Right lobe of liver (tissue), 6 donors: ENCODE results near the gene CDH2. TPM values are rescaled to one million over a fixed set of nuclear protein-coding genes. Genes with fewer than 3 reads are reported as not detected.
A peak's percentile ranks its signal among the peaks of the same experiment; 100 is the strongest.

Experiments used
- ATAC-seq, 4 donors: fragments of 200-7000 bp; cut with Tn5 transposase; one replicate each; pipeline ENCODE4 v1.9.1; 2020; ENCODE audit warnings: mild to moderate bottlenecking in 4 of 4, moderate library complexity in 4 of 4
- DNase-seq, 3 donors: peaks; one replicate each; pipeline ENCODE4 v3.0.0-alpha.2; 2020
- H3K27ac ChIP-seq, 3 donors: fragments of 200-600 bp; one replicate each; pipeline ENCODE4 v1.8.0; 2022
- H3K27me3 ChIP-seq, 2 donors: fragments of 200-600 bp; one replicate each; pipeline ENCODE4 v1.8.0; 2022
- H3K36me3 ChIP-seq, 4 donors: fragments of 200-600 bp; sonication (generic) in 1 of 4; one replicate each; pipeline versions ENCODE4 v1.5.1 to v1.8.0; 2017 to 2022; ENCODE audit warnings: control low read depth in 1 of 4
- H3K4me1 ChIP-seq, 4 donors: fragments of 200-600 bp; sonication (generic) in 1 of 4; one replicate each; pipeline versions ENCODE4 v1.5.1 to v1.8.0; 2017 to 2022; ENCODE audit warnings: control low read depth in 1 of 4
- H3K4me3 ChIP-seq, 3 donors: fragments of 200-600 bp; one replicate each; pipeline ENCODE4 v1.8.0; 2022
- H3K9me3 ChIP-seq, 4 donors: fragments of 200-600 bp; sonication (generic) in 1 of 4; one replicate each; pipeline versions ENCODE4 v1.5.1 to v1.8.0; 2017 to 2022; ENCODE audit warnings: control low read depth in 1 of 4
- POLR2A ChIP-seq: fragments of 450-650 bp; IDR thresholded peaks from one replicate; pipeline ENCODE4 v1.6.1; 2017; ENCODE audit warnings: antibody characterized with exemption, mild to moderate bottlenecking
- WGBS: methylation state at CpG from one replicate; pipeline ENCODE4 v1.1.6; 2018; ENCODE audit warnings: low coverage, low lambda C conversion rate; ENCODE audit not compliant: insufficient coverage; ENCODE audit errors: missing lambda C conversion rate; 5-methylcytosine and 5-hydroxymethylcytosine counted together
- intact Hi-C, 2 donors: fragments of 100-400 bp; cut with DNase I; formaldehyde crosslinking; loops; one replicate each; pipeline versions ENCODE4 v1.11.2 to v1.14.1; 2022
- total RNA-seq, 6 experiments: library from RNA; depleted of rRNA in 2 of 6; stranded (reverse); fragments of >200 nt in 2 of 6; fragmentation: NEBNext Ultra II Directional in 3 of 6; extraction: Animal tissue kit (Norgen Biotek cat#: 25700) in 3 of 6; gene quantifications; one replicate each; pipeline versions ENCODE4 v1.1.0 to v1.2.4, GENCODE V29; 2016 to 2023
- TF ChIP-seq, protein P1 (sequence below), 4 donors: fragments of 200-600 bp in 3 of 4; fragments of 450-650 bp in 1 of 4; IDR thresholded peaks; one replicate each; pipeline versions ENCODE4 v1.5.1 to v1.8.0; 2016 to 2022; ENCODE audit warnings: antibody characterized with exemption in 4 of 4, mild to moderate bottlenecking in 2 of 4
- donor health status: DM: no; HTN: yes; CAD: no.
- donor health status: DM: no; HTN: no; CAD: no.
- donor health status: DM: no; HTN: no; CAD: no.
- donor health status: DM: no; HTN: yes; CAD: no.
- donor health status: DM: no; HTN: yes; CAD: no.

CDH2 gene
- total RNA-seq, 6 experiments from 2014 or later = 32.3 to 46.8 (median 35.8) TPM

- TF ChIP-seq, protein P1, sequence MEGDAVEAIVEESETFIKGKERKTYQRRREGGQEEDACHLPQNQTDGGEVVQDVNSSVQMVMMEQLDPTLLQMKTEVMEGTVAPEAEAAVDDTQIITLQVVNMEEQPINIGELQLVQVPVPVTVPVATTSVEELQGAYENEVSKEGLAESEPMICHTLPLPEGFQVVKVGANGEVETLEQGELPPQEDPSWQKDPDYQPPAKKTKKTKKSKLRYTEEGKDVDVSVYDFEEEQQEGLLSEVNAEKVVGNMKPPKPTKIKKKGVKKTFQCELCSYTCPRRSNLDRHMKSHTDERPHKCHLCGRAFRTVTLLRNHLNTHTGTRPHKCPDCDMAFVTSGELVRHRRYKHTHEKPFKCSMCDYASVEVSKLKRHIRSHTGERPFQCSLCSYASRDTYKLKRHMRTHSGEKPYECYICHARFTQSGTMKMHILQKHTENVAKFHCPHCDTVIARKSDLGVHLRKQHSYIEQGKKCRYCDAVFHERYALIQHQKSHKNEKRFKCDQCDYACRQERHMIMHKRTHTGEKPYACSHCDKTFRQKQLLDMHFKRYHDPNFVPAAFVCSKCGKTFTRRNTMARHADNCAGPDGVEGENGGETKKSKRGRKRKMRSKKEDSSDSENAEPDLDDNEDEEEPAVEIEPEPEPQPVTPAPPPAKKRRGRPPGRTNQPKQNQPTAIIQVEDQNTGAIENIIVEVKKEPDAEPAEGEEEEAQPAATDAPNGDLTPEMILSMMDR (IDR thresholded peaks at IDR 0.05) = no peak
- no peak for TF ChIP-seq POLR2A
- peaks cover 0 to 8% (median 0%) of the 10 kb centered on the region in 4 donors for H3K4me1 ChIP-seq
- ATAC-seq = no peak
- H3K4me3 ChIP-seq = no peak overlapping the region
- no peak for DNase-seq
- no peak overlapping the region for H3K27ac ChIP-seq
- H3K9me3 ChIP-seq = no peaks in the 10 kb centered on the region
- H3K27me3 ChIP-seq = no peaks in the 10 kb centered on the region
- intact Hi-C loops = no loop called here
- no peaks in the 10 kb centered on the region for H3K36me3 ChIP-seq
Measured at GRCh38 chr18:28099237-28099636, 77.7 kb downstream of the CDH2 start.

DNA sequence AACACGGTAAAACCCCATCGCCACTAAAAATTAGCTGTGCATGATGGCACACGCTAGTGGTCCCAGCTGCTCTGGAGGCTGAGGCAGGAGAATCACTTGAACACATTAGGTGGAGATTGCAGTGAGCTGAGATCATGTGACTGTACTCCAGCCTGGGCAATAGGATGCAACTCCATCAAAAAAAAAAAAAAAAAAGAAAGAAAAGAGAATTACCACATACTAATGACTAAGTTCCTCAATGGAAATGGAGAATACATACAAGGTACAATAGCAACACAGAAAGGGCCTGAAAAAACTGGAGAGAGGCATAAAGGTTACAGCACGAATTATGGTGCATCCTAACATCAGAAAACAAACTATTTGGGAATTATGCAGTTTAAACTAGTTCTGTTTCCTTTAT, 81.3 kb downstream of the CDH2 start:
- Histone ChIP-seq H3K27me3 (no peaks in the 10 kb centered on the region), H3K4me3 (no peak overlapping the region), H3K9me3 (no peaks in the 10 kb centered on the region), H3K4me1 (peaks cover 0 to 20% (median 9%) of the 10 kb centered on the region in 4 donors), H3K27ac (no peak overlapping the region), H3K36me3 (no peaks in the 10 kb centered on the region)
- intact Hi-C loops = no loop called here
- DNase-seq (no peak), ATAC-seq (no peak)
- TF ChIP-seq, protein P1 (IDR thresholded peaks at IDR 0.05) = no peak
- no peak for TF ChIP-seq POLR2A
- 91% methylated on average over 4 of the region's 4 CpGs for WGBS

DNA sequence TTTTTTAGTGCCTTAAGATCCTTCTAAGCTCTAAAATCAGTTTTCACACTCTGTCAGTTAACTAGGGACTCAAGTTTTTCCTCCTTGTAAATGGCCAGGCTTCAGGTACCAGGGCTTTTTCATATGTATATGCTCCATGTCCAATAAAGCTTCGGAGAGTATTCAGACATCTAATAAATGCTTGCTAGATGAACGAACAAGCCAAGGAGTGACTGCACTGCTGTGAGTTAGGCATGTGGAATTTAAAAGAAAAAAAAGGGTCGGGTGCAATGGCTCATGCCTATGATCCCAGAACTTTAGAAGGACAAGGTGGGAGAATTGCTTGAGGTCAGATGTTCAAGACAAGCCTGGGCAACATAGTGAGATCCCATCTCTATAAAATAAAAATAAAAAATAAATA, 81.9 kb downstream of the CDH2 start:
- TF ChIP-seq, protein P1 (IDR thresholded peaks at IDR 0.05) = no peak
- no peak for TF ChIP-seq POLR2A
- WGBS = 83% methylated on average over 3 of the region's 3 CpGs
- ATAC-seq (no peak), DNase-seq (no peak)
- H3K4me1 ChIP-seq = peaks cover 0 to 24% (median 12%) of the 10 kb centered on the region in 4 donors
- intact Hi-C loops = no loop called here
- no peak overlapping the region for H3K4me3 ChIP-seq
- H3K9me3 ChIP-seq = no peaks in the 10 kb centered on the region
- no peaks in the 10 kb centered on the region for H3K36me3 ChIP-seq
- no peaks in the 10 kb centered on the region for H3K27me3 ChIP-seq
- H3K27ac ChIP-seq = no peak overlapping the region

- no peak for TF ChIP-seq POLR2A
- TF ChIP-seq, protein P1 (IDR thresholded peaks at IDR 0.05) = no peak
Measured at GRCh38 chr18:28091197-28091596, 85.7 kb downstream of the CDH2 start.

DNA sequence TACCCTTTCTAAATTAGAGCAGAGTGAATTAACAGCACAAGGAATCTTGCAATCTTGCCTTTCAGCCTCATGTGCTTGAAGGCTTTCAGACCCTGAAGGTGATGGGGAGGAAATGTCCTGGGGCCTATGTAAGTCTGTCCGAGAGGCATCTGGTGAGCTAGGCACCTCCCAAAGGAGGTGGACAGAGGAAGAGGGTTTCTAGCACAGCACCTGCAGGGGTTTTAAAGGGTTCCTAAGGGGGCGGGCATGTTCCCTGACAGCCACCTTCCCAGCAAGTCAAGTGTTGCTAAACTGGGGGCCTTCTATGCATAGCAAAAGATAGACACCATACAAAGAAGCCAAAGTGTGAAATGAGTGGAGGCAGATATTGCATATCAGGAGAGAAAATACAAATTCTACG, 88.5 kb downstream of the CDH2 start:
- intact Hi-C loops = no loop called here
- TF ChIP-seq, protein P1 (IDR thresholded peaks at IDR 0.05) = no peak
- no peak for TF ChIP-seq POLR2A
- WGBS = 98% methylated on average over 3 of the region's 3 CpGs
- no peak for DNase-seq
- H3K9me3 ChIP-seq = no peaks in the 10 kb centered on the region
- H3K4me1 ChIP-seq = peaks cover 0 to 65% (median 26%) of the 10 kb centered on the region in 4 donors
- no peaks in the 10 kb centered on the region for H3K27me3 ChIP-seq
- H3K4me3 ChIP-seq = no peak overlapping the region
- no peaks in the 10 kb centered on the region for H3K36me3 ChIP-seq
- ATAC-seq = no peak
- H3K27ac ChIP-seq = peak overlapping the region in 2 of 3 donors; percentile 12 to 50

More at GRCh38 chr18:28091197-28091596, 85.7 kb downstream of the CDH2 start:
- Histone ChIP-seq H3K9me3 (no peaks in the 10 kb centered on the region), H3K4me3 (peak overlapping the region in 2 of 3 donors; percentile 6 to 21), H3K27me3 (no peaks in the 10 kb centered on the region), H3K36me3 (no peaks in the 10 kb centered on the region), H3K27ac (peak overlapping the region; percentile 58 to 77 (median 71)), H3K4me1 (peaks cover 0 to 58% (median 24%) of the 10 kb centered on the region in 4 donors)
- intact Hi-C loops = no loop called here
- ATAC-seq (peak; percentile 61 to 79 (median 72)), DNase-seq (no peak)
- 16% methylated on average over 2 of the region's 2 CpGs for WGBS
